GM08714 (cell line): ENCODE results near the gene IRX2.

Experiments
- H3K4me3 ChIP-seq: fragments of 200-500 bp; sonication (Bioruptor generic); 2 replicates; pipeline ENCODE4 v1.5.1; 2014; ENCODE audit warnings: mild to moderate bottlenecking, low read length, inconsistent platforms
- ZNF274 ChIP-seq: IDR thresholded peaks from 2 replicates; pipeline ENCODE4 v1.6.1; 2012; ENCODE audit warnings: mild to moderate bottlenecking, low read depth, low read length

Gene IRX2

DNA sequence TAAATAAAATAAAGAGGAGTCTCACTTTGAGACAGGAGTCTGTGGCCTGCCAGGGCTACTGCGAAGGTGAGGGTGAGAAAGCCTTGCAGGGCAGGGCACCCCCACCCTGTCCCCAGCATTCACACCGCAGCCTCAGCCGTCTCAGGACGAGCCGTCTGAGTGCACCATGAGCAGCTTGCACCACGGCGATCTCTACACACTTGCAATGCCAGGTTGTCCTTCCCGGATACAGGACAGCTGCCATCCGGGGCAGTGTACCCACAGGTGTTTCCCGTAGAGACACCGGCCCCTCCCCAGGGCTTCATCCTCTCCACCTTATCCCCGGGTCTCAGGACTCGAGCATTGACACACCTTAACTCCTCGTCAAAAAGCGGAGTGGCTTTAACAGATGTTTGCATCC, 43.3 kb downstream of the IRX2 start:
- no peak for TF ChIP-seq ZNF274
- no peak overlapping the region for H3K4me3 ChIP-seq

DNA sequence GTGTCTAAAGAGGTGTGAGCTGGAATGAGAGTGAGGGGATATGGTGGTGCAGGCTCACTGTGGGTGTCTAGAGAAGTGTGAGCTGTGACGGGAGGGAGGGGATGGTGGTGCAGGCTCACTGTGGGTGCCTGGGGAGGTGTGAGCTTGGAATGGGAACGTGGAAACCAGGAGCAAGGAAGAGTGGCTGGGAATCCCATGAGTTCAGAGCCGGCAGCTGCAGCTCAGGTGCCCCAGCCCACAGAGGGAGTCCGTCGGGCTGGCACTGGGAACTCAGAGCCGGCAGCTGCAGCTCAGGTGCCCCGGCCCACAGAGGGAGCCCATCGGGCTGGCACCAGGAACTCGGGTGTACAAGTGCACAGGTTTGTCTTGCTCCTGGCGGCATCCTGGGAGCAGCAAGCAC, 45.6 kb downstream of the IRX2 start:
- no peak for TF ChIP-seq ZNF274

DNA sequence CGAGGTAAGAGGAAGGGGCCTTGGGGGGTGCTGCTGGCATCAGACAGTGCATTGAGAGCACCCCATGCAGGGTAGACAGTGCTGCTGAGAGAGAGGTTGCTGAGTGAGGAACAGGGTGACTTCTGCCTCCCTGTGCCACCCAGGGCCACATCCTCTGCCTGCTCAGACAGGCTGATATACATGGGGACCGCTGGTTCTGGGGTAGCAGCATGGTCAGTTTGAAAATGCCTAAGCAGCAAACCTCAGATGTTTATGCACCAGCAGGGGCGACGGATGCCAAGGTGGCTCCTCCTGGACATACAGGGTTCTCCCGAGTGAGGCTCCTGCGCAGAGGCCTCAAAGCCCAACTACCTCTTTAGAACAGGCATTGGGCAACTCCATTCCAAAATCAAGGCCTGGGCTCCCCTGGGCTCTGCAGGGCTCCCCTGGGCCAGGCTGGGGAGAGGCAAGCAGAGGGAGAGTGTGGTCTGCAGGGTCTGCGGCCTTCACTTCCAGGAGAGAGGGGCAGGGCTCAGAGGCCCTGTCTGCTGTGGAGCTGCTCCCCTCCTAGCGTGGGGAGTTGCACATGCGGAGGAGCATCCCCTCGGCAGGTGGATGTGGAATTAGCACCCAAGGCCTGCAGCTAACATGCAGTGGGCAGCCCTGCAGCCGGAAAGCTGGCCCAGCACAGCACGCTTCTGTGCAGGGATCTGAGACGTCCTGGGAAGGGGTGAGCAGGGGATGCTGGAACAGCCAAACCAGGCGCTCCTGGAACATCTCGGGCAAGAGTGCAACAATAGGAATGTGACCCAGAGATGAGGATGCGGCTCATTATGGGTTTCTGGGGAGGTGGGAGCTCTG, 46.5 kb downstream of the IRX2 start:
- H3K4me3 ChIP-seq: no peak overlapping the region
- TF ChIP-seq ZNF274: no peak

More for the DNA sequence above, 45.6 kb downstream of the IRX2 start:
- H3K4me3 ChIP-seq: no peak overlapping the region

DNA sequence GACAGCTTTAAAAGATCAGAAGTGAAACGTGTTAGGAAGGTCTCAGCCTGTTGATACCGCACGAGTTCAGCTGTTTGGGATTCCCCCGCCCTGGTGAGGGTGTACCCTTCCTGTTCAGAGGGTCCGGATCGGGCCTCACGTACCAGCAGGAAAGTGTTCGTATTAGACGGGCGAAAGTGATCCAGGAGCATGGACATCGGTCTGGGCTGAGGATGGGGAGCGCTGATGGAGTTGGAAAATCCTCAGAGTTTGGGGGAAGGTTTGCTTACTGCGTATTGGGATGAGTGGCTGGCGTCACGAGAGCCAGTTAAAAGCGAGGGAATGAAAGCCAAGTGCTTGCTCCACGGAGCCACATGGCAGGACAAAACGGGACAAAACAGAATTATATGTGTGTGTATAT, 47.4 kb downstream of the IRX2 start:
- no peak overlapping the region for H3K4me3 ChIP-seq
- TF ChIP-seq ZNF274: no peak

DNA sequence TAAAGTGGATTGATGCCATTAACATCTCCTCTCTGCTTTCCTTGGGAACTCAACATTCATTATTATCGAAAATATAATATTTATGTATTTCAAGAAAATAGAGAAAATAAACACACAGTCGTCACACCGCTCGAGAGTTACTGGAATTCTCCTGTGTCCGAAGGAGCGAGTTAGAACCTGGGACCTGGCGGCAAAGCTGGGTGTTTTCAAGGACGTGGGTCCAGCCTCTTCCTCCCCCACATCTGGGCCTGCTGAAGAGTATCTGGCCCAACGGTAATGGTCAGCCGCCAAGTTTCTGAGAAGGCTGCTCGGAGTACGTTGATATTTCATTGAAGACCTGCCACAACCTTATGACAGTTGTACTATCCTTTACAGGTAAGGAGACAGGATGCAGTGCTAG, 47.9 kb downstream of the IRX2 start:
- no peak for TF ChIP-seq ZNF274
- no peak overlapping the region for H3K4me3 ChIP-seq

DNA sequence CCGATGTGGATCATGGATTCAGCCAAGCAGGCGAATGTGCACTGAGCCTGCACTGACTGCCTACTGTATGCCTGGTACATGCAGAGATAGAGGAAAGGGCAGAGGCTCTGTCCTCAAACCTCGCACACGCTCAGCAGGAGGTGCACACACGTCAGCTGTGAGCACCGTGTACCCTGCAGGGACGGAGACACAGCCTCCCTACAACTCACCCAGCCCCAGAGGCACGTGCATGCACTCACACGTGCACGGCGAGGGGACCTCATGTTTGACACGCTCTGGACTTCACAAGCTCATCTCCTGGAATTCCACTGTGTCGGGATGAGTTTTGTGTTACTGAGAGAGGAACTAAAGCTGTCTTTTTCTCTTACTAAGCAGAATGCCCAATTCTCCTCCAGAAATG, 48.4 kb downstream of the IRX2 start:
- H3K4me3 ChIP-seq: no peak overlapping the region
- TF ChIP-seq ZNF274: no peak

DNA sequence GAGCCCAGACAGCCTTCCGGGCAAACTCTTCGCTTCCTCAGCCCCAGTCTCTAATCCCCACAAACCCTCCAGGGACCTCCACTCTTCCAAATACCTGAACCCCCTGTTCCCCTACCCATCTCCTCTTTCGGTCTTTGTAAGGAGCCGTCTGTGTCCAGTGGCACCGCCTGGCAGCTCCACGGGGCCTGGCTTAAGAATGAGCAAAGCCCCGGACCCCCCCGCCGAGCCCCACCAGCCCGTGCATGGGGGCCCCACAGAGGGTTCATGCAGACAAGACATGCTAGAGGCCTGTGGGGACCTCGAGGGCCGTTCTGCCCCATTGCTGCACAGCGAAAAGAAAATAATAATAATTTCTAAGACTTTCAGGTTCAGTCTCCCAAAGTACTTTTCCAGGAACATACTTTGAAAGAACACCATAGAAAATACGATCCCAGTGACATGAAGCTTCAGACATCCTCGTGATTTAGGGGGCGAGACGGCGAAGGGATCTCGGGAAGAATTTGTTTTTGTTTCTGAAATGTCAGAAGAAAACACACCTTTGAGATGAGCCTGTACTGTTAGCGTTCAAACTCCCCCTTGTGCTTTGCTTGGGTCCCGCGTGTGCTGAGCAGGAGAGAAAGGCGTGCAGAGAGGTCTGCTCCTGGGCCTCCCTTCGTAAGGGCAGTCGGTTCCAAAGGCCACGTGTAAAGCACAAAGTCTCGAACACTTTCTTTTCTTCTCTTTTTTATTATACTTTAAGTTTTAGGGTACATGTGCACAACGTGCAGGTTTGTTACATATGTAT, 49.2 kb downstream of the IRX2 start:
- TF ChIP-seq ZNF274: no peak
- no peak overlapping the region for H3K4me3 ChIP-seq

DNA sequence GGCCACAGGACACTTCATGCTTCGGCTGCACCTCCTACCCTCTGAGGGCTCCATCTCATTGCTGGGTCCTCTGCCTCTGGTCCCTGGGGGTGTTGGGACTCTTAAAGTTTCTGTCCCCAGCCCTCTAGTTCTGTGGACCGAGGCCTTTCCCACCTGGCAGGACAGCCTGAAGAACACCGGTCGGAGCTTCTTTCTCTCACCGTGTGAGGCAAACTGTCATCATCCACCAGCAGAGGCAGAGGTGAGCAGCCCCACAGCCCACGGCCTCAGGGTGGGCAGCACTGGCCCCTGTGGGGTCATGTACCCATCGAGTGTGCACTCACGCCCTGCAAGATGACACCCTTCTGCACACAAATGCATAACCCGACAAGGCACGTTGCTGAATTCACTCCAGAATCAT, 49.9 kb downstream of the IRX2 start:
- TF ChIP-seq ZNF274: no peak
- no peak overlapping the region for H3K4me3 ChIP-seq

DNA sequence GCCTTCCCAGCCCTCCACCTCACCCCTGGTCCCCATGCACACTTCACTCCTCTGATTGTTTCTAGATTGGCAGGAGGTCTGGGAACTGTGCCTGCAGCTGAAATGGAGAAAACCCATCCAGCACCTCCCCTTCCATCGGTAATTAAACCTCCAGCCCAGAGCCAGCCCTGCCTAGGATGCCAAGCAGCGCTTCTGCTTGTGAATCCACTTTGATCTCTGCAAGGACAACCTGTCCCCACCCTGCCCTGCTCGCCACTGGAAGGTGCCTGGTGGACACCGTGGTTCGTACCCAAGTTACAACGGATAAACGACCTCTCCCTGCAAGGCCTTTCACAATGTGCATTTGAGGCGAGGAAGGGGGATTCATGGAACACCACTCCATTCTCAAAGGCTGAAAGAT, 50.6 kb downstream of the IRX2 start:
- no peak overlapping the region for H3K4me3 ChIP-seq
- TF ChIP-seq ZNF274: no peak

DNA sequence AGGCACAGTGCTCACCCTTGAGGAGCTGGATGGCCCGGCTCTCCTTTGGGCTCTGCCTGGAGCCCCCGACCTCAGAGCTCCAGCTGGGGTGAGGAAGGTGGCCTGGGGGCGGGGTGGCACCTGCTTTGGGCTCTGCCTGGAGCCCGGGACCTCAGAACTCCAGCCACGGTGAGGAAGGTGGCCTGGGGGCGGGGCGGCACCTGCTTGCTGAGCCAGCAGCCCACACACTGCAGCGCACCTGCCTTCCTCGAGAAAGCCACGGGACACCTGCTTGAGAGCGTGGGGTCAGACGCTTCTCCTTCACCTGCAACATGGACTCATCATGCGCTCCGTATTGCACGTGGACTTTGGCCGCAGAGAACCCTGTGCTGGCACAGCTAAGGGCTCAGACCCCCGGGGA, 51.8 kb downstream of the IRX2 start:
- no peak for TF ChIP-seq ZNF274
- no peak overlapping the region for H3K4me3 ChIP-seq

DNA sequence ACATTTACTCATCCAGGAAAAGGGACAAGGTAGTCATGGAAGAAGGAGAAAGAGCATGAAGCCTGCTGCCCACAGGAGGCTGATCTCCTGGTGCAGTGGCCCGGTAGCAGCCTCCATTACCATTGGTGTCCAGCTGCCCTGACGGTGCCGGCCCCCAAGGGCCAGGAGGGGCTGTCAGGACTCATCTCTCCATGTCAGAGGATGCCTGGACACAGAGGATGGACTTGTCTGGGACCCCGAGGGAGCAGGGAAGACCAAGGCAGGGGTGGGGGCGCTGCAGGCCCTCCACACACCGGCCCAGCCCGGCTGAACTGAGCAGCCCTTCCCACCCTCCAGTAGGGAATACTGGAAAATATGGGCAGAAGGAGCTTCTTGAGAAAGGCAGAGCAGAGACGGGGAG, 52.2 kb downstream of the IRX2 start:
- TF ChIP-seq ZNF274: no peak
- no peak overlapping the region for H3K4me3 ChIP-seq

DNA sequence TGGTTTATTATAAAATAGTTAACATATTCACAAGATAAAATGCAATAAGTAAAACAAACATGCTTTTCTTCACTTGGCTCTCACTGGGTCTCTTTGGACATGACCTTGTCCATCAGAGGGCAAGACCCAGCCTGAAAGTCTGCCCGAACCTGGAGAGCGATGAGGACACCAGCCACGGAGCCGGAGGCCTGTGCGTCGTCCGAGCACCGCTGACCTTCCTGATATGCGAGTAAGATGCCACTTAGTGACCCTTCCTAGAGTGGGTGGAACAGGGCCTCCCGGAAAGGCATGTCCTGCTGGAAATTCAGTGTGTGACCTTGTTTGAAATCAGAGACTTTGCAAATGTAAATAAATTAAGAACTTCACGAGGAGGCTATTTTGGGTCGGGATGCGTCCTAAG, 52.9 kb downstream of the IRX2 start:
- no peak overlapping the region for H3K4me3 ChIP-seq
- TF ChIP-seq ZNF274: no peak

DNA sequence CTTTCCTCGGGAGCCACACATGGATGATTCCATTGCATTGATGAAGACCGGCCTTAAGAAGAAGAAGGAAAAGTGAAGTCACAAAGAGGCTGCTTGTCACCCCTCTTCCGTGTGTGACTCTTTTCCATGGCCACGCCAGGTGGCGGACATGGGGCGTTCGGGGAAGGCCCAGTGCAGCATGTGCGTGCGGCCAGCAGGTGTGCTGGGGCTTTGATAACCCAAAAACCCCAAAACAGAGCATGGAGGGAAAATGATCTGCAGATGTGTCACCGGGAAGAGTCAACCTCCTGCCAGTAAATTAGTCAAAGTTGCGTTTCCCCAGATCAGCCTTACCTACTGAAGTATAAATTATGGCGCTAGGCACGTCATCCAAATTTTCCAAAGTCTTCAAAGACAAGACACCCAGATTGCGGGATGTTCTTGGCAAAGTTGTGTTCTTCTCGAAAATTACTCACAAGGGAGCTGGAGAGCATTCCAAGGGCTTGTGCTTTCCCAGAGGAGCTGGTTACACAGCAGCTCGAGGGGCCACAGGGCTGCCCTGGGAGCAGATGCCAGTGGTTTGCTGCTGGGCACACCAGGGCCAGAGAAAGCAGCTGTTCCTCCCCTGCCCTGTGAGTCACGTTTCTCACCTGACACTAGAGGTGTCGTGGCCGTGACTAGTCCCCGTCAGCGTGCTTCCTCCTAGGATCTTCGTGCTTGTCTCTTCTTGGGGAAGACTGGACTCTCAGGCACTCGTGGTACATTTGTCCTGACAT, 53.9 kb downstream of the IRX2 start:
- no peak for TF ChIP-seq ZNF274
- no peak overlapping the region for H3K4me3 ChIP-seq

DNA sequence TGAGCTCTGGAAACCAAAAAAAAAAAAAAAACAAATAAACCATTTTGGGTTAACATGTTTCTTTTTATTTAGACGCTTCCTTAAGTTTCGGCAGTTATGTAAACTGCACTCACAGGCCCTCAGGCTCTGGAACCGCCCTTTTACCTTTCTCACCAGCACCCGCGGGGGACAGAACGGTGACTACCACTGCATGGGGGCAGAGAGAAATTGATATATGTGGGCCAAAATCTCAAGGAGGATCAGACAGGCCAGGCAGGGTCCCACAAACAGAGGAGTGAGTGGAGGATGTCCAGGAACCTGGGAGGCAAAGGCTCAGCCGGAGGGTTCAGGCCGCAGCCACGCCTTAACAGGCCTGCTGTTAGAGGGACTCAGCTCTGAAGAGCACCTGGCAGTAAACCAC, 54.4 kb downstream of the IRX2 start:
- no peak overlapping the region for H3K4me3 ChIP-seq
- no peak for TF ChIP-seq ZNF274
